Uterus (tissue), 4 donors: Measurements from ENCODE around the gene CCDC169. TPM values are rescaled to one million over a fixed set of nuclear protein-coding genes. Genes with fewer than 3 reads are reported as not detected.

Source experiments
- DNase-seq, 2 donors: peaks; one replicate each; pipeline ENCODE4 v3.0.0-alpha.2; 2019 to 2020
- H3K27ac ChIP-seq, 2 donors: fragments of 200-600 bp; sonication (generic); 1 replicate in 1 of 2; 2 replicates in 1 of 2; pipeline ENCODE4 v1.5.1; 2016 to 2018
- H3K27me3 ChIP-seq, 2 donors: fragments of 200-600 bp; sonication (generic); one replicate each; pipeline ENCODE4 v1.5.1; 2018 to 2019; ENCODE audit warnings: control low read depth in 1 of 2
- H3K36me3 ChIP-seq, 2 donors: fragments of 200-600 bp; sonication (generic); one replicate each; pipeline ENCODE4 v1.5.1; 2019; ENCODE audit warnings: control low read depth in 1 of 2
- H3K4me1 ChIP-seq, 2 donors: fragments of 200-600 bp; sonication (generic); one replicate each; pipeline ENCODE4 v1.5.1; 2018 to 2019; ENCODE audit warnings: control low read depth in 1 of 2
- H3K4me3 ChIP-seq, 2 donors: fragments of 200-600 bp; sonication (generic); 1 replicate in 1 of 2; 2 replicates in 1 of 2; pipeline ENCODE4 v1.5.1; 2018 to 2019; ENCODE audit warnings: mild to moderate bottlenecking in 1 of 2
- H3K9me3 ChIP-seq, 2 donors: fragments of 200-600 bp; sonication (generic); one replicate each; pipeline ENCODE4 v1.5.1; 2019; ENCODE audit warnings: control low read depth in 1 of 2
- POLR2A ChIP-seq, 2 donors: fragments of 450-650 bp; IDR thresholded peaks; one replicate each; pipeline ENCODE4 v1.6.1; 2016; ENCODE audit warnings: antibody characterized with exemption in 2 of 2, mild to moderate bottlenecking in 1 of 2, moderate library complexity in 1 of 2
- intact Hi-C: fragments of 100-400 bp; cut with DNase I; formaldehyde crosslinking; loops from one replicate; pipeline ENCODE4 v1.15.1; 2023; ENCODE audit warnings: low total_unique reads
- total RNA-seq, 4 donors: library from RNA; depleted of rRNA in 3 of 4; stranded (reverse); fragments of >200 nt in 3 of 4; gene quantifications; one replicate each; pipeline versions ENCODE4 v1.1.0 to v1.2.4, GENCODE V29; 2014 to 2023
- TF ChIP-seq, protein P1 (sequence below), 4 experiments: fragments of 200-600 bp in 2 of 4; fragments of 450-650 bp in 2 of 4; sonication (generic) in 2 of 4; IDR thresholded peaks; one replicate each; pipeline ENCODE4 v1.5.1; 2016 to 2019; ENCODE audit warnings: antibody characterized with exemption in 4 of 4, mild to moderate bottlenecking in 2 of 4, moderate library complexity in 1 of 4
- donor health status: DM: yes; HTN: yes; CAD: no.

Gene CCDC169
- total RNA-seq, 4 donors from 2014 or later: 0.49 to 3.2 (median 1.5) TPM; not detected in 1

DNA sequence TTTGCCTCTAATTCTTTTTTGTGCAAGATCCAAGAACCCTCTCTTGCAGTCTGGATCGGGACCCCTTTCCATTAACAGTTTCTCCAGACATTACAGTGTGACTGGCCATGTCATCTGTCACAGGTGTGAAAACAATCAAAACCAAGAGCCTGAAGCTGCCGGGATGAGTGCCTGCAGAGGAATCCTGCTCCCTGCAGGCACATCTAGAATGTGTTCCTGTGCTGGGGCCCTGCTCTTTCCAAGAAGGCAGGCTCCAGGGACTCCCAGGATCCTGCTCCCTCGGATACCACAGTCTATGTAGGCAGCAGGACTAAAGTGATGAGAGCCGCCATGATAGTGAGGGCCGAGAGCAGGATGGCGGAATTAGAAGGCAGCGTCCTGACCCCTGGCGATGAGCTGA lies 38.8 kb downstream of the CCDC169 start:
- DNase-seq: no peak
- intact Hi-C loops: no loop called here
- H3K4me1 ChIP-seq: no peaks in the 10 kb centered on the region
- TF ChIP-seq, protein P1, sequence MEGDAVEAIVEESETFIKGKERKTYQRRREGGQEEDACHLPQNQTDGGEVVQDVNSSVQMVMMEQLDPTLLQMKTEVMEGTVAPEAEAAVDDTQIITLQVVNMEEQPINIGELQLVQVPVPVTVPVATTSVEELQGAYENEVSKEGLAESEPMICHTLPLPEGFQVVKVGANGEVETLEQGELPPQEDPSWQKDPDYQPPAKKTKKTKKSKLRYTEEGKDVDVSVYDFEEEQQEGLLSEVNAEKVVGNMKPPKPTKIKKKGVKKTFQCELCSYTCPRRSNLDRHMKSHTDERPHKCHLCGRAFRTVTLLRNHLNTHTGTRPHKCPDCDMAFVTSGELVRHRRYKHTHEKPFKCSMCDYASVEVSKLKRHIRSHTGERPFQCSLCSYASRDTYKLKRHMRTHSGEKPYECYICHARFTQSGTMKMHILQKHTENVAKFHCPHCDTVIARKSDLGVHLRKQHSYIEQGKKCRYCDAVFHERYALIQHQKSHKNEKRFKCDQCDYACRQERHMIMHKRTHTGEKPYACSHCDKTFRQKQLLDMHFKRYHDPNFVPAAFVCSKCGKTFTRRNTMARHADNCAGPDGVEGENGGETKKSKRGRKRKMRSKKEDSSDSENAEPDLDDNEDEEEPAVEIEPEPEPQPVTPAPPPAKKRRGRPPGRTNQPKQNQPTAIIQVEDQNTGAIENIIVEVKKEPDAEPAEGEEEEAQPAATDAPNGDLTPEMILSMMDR (IDR thresholded peaks at IDR 0.05): no peak
- TF ChIP-seq POLR2A (IDR thresholded peaks at IDR 0.05): no peak
- no peak overlapping the region for H3K4me3 ChIP-seq
- H3K9me3 ChIP-seq: no peaks in the 10 kb centered on the region
- no peaks in the 10 kb centered on the region for H3K27me3 ChIP-seq
- no peaks in the 10 kb centered on the region for H3K36me3 ChIP-seq
- no peak overlapping the region for H3K27ac ChIP-seq

DNA sequence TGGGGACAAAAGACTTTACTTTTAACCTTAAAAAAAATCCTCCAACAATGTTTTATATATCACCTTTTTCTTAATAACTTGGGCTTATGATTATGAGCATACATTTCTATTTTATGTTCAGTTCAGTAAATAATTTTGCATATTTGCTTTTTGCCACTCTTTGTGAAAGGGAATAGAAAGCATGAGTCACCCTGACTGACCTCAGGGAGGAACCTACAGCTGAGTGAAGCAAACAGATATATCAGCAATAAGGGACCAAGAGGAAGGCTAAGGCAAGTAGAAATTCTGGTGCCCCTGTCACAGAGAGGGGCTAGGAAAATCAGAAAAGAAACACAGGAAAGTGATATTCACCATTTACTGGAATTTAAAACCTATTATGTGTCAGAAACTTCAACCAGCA lies 46.1 kb downstream of the CCDC169 start:
- TF ChIP-seq, protein P1 (IDR thresholded peaks at IDR 0.05): no peak
- no peak for TF ChIP-seq POLR2A (IDR thresholded peaks at IDR 0.05)
- Histone ChIP-seq H3K36me3 (no peaks in the 10 kb centered on the region), H3K9me3 (no peaks in the 10 kb centered on the region), H3K27me3 (no peaks in the 10 kb centered on the region), H3K4me3 (no peak overlapping the region), H3K4me1 (no peaks in the 10 kb centered on the region), H3K27ac (no peak overlapping the region)
- DNase-seq: no peak
- intact Hi-C loops: no loop called here

DNA sequence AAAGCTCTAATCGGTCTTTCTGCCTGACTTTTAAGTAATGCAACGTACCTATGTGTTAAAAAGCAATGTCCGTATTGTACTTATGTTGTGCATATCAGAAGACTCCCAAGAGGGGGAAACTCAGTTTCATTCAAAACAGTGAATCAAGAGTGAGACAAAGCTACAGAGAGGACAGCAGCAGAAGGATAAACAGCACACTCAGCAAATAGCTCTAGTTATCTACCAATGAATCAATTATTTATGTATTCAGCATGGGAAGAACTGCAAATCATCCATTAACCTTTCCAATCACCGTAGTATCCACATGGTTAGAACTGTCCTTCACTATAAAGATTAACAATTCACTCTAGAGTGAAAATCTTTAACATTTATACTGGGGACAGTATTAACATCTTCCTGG lies 46.6 kb downstream of the CCDC169 start:
- TF ChIP-seq POLR2A (IDR thresholded peaks at IDR 0.05): no peak
- TF ChIP-seq, protein P1 (IDR thresholded peaks at IDR 0.05): no peak
- intact Hi-C loops: no loop called here

DNA sequence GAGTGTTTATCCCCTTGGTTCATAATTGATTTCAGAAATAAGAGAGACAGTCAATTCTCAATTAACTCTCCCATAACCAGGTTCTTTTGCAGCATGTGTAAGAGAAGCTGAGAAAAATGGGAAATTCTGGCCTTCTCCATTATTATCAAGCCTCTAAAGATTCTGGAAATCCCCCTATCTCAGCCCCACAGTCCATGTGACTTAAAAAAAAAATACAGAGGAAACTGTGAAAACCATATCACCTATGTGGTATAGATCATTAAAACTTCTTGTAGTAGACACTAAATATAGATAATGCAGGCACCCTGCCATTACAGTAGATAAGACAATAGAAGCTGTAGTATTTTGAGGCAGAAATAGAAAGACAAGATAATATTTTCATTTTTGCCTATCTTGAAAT lies 48.9 kb downstream of the CCDC169 start:
- no peaks in the 10 kb centered on the region for H3K9me3 ChIP-seq
- H3K4me1 ChIP-seq: no peaks in the 10 kb centered on the region
- no peak overlapping the region for H3K4me3 ChIP-seq
- DNase-seq: no peak
- H3K27me3 ChIP-seq: no peaks in the 10 kb centered on the region
- intact Hi-C loops: no loop called here
- TF ChIP-seq, protein P1 (IDR thresholded peaks at IDR 0.05): no peak
- no peak for TF ChIP-seq POLR2A (IDR thresholded peaks at IDR 0.05)
- no peak overlapping the region for H3K27ac ChIP-seq
- no peaks in the 10 kb centered on the region for H3K36me3 ChIP-seq

More for the DNA sequence above, 46.6 kb downstream of the CCDC169 start:
- no peaks in the 10 kb centered on the region for H3K36me3 ChIP-seq
- no peak overlapping the region for H3K4me3 ChIP-seq
- no peak overlapping the region for H3K27ac ChIP-seq
- H3K27me3 ChIP-seq: no peaks in the 10 kb centered on the region
- no peaks in the 10 kb centered on the region for H3K4me1 ChIP-seq
- no peak for DNase-seq
- H3K9me3 ChIP-seq: no peaks in the 10 kb centered on the region

DNA sequence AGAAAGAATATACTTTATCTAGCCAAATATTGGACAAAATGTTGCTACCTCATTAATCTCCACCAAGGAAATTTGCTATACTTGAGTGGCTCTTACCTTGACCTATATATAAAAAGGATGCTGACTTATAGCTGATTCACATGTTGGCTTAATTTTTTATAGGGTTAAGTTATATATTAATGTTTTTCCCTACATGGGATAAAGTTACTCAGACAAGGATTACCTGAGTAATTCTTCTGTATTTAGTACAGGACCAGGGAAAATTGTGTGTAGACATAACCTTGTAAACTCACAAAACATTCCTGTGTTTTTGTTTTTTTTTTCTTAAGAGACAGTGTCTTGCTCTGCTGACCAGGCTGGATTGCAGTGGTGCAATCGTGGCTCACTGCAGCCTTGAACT lies 52.6 kb downstream of the CCDC169 start:
- Histone ChIP-seq H3K36me3 (no peaks in the 10 kb centered on the region), H3K27me3 (no peaks in the 10 kb centered on the region), H3K9me3 (no peaks in the 10 kb centered on the region), H3K4me3 (no peak overlapping the region), H3K4me1 (no peaks in the 10 kb centered on the region), H3K27ac (no peak overlapping the region)
- TF ChIP-seq, protein P1 (IDR thresholded peaks at IDR 0.05): no peak
- TF ChIP-seq POLR2A (IDR thresholded peaks at IDR 0.05): no peak
- intact Hi-C loops: no loop called here
- DNase-seq: no peak
